Breast epithelium (tissue), 3 donors: ENCODE data around the gene NUMB.

Experiments
- POLR2A ChIP-seq: fragments of 450-650 bp; IDR thresholded peaks from one replicate; pipeline ENCODE4 v1.6.1; 2016; ENCODE audit warnings: antibody characterized with exemption, mild to moderate bottlenecking, moderate library complexity
- POLR2AphosphoS5 ChIP-seq, 3 donors: sonication (generic); formaldehyde crosslinking; IDR thresholded peaks; one replicate each; pipeline ENCODE4 v1.6.1; 2017; ENCODE audit warnings: antibody characterized with exemption in 3 of 3
- TF ChIP-seq, protein P1 (sequence below), 3 donors: fragments of 450-650 bp; IDR thresholded peaks; one replicate each; pipeline ENCODE4 v1.5.1; 2016 to 2017; ENCODE audit warnings: antibody characterized with exemption in 3 of 3, mild to moderate bottlenecking in 3 of 3, moderate library complexity in 3 of 3

DNA sequence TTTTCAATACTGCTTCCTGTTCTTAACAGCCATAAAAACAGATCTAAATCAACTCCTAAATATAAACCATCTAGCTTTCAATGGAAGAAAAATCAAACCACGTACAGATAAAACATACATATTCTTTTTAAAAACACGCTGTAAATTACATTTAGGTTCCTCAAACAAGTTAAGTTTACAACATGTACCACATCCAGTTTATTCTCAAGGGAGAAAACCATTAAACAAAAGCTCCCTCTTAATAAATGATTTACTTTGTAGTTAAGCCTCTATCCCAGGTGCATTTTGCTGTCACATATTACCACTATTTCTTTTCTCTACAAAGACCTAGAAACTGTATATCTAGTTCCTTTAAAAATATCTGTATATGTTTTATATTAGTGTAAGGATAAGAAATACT lies 3.1 kb downstream of the NUMB start:
- TF ChIP-seq, protein P1, sequence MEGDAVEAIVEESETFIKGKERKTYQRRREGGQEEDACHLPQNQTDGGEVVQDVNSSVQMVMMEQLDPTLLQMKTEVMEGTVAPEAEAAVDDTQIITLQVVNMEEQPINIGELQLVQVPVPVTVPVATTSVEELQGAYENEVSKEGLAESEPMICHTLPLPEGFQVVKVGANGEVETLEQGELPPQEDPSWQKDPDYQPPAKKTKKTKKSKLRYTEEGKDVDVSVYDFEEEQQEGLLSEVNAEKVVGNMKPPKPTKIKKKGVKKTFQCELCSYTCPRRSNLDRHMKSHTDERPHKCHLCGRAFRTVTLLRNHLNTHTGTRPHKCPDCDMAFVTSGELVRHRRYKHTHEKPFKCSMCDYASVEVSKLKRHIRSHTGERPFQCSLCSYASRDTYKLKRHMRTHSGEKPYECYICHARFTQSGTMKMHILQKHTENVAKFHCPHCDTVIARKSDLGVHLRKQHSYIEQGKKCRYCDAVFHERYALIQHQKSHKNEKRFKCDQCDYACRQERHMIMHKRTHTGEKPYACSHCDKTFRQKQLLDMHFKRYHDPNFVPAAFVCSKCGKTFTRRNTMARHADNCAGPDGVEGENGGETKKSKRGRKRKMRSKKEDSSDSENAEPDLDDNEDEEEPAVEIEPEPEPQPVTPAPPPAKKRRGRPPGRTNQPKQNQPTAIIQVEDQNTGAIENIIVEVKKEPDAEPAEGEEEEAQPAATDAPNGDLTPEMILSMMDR (IDR thresholded peaks at IDR 0.05): no peak
- TF ChIP-seq POLR2AphosphoS5 (IDR thresholded peaks at IDR 0.05) (no peak), POLR2A (no peak)
